A673 (cell line): ENCODE data around the gene PIGW. TPM values are rescaled to one million over a fixed set of nuclear protein-coding genes. Genes with fewer than 3 reads are reported as not detected.

ENCODE experiments used
- BruUV-seq: library from RNA; stranded (reverse); fragments of 400-500 nt; replicated peaks from 2 replicates; lab custom pipeline; 2021; lab: Mats Ljungman, UMichigan
- CTCF ChIA-PET: fragments of 300-600 bp; sonication (Branson Sonifier 250); formaldehyde crosslinking; loops from one replicate; lab custom pipeline; 2022; ENCODE audit warnings: antibody characterized with exemption; lab: Charles Lee
- POLR2A ChIA-PET: fragments of 300-600 bp; sonication (Branson Sonifier 250); formaldehyde crosslinking; loops from one replicate; lab custom pipeline; 2022; ENCODE audit warnings: antibody characterized with exemption; ENCODE audit not compliant: low non-redundant PET; lab: Charles Lee
- DNase-seq: peaks from one replicate; pipeline ENCODE4 v3.0.0-alpha.2; 2015; ENCODE audit warnings: low spot score
- H3K27ac ChIP-seq: fragments of 200-600 bp; sonication (generic); 2 replicates; pipeline ENCODE4 v1.5.1; 2016; ENCODE audit warnings: mixed run types, low read depth, mild to moderate bottlenecking, mixed read lengths, antibody characterized with exemption, low read length; ENCODE audit not compliant: poor library complexity, severe bottlenecking
- H3K27me3 ChIP-seq: fragments of 200-600 bp; sonication (generic); replicated peaks from 2 replicates; pipeline ENCODE4 v1.6.1; 2017; ENCODE audit warnings: mixed run types, low read depth, mild to moderate bottlenecking, mixed read lengths, antibody characterized with exemption, low read length; ENCODE audit not compliant: insufficient read depth, poor library complexity
- H3K36me3 ChIP-seq: fragments of 200-600 bp; sonication (generic); 2 replicates; pipeline ENCODE4 v1.6.1; 2016; ENCODE audit warnings: mixed run types, mild to moderate bottlenecking, mixed read lengths, antibody characterized with exemption, low read length; ENCODE audit not compliant: insufficient read depth, poor library complexity, severe bottlenecking
- H3K4me1 ChIP-seq: fragments of 200-600 bp; sonication (generic); 2 replicates; pipeline ENCODE4 v1.6.1; 2017; ENCODE audit warnings: mixed run types, mild to moderate bottlenecking, mixed read lengths, antibody characterized with exemption, low read length; ENCODE audit not compliant: insufficient read depth, poor library complexity, severe bottlenecking
- H3K4me3 ChIP-seq: fragments of 200-600 bp; sonication (generic); 2 replicates; pipeline ENCODE4 v1.5.1; 2016; ENCODE audit warnings: low read depth, mixed run types, mild to moderate bottlenecking, mixed read lengths, low read length; ENCODE audit not compliant: poor library complexity, severe bottlenecking
- H3K9me3 ChIP-seq: fragments of 200-600 bp; sonication (generic); 2 replicates; pipeline ENCODE4 v1.6.1; 2016; ENCODE audit warnings: mixed run types, low read depth, mild to moderate bottlenecking, mixed read lengths, antibody characterized with exemption, low read length; ENCODE audit not compliant: poor library complexity, severe bottlenecking
- EZH2 ChIP-seq: fragments of 200-600 bp; sonication (generic); IDR thresholded peaks from 2 replicates; pipeline ENCODE4 v1.6.1; 2017; ENCODE audit warnings: borderline replicate concordance, low read depth, mild to moderate bottlenecking, mixed read lengths, antibody characterized with exemption, low read length; ENCODE audit not compliant: poor library complexity, severe bottlenecking
- intact Hi-C: fragments of 100-400 bp; cut with micrococcal nuclease; formaldehyde crosslinking; loops from one replicate; pipeline ENCODE4 v1.10.0; 2022; ENCODE audit not compliant: unreplicated experiment
- total RNA-seq: library from RNA; stranded (reverse); gene quantifications from 2 replicates; pipeline ENCODE4 v1.2.3, GENCODE V29; 2021
- TF ChIP-seq, protein P1 (sequence below): fragments of 300-800, 200-600 bp; sonication (generic); conservative IDR thresholded peaks from 2 replicates; pipeline ENCODE4 v1.5.1; 2017; ENCODE audit warnings: low read depth, mild to moderate bottlenecking, antibody characterized with exemption, low read length, moderate library complexity, mixed read lengths

The PIGW gene
- total RNA-seq, 1 experiment from 2014 or later = 10.3 TPM

GRCh38 chr17:36501351-36501750 lies 33.4 kb upstream of the PIGW start:
- DNase-seq = no peak
- intact Hi-C loops = no loop called here
- H3K27me3 ChIP-seq = no peaks in the 10 kb centered on the region

GRCh38 chr17:36501963-36502362 lies 32.8 kb upstream of the PIGW start:
- no peaks in the 10 kb centered on the region for H3K36me3 ChIP-seq

More at GRCh38 chr17:36501351-36501750, 33.4 kb upstream of the PIGW start:
- H3K27ac ChIP-seq = no peak overlapping the region
- ChIA-PET CTCF (no interaction called here), POLR2A (no interaction called here)
- TF ChIP-seq, protein P1, sequence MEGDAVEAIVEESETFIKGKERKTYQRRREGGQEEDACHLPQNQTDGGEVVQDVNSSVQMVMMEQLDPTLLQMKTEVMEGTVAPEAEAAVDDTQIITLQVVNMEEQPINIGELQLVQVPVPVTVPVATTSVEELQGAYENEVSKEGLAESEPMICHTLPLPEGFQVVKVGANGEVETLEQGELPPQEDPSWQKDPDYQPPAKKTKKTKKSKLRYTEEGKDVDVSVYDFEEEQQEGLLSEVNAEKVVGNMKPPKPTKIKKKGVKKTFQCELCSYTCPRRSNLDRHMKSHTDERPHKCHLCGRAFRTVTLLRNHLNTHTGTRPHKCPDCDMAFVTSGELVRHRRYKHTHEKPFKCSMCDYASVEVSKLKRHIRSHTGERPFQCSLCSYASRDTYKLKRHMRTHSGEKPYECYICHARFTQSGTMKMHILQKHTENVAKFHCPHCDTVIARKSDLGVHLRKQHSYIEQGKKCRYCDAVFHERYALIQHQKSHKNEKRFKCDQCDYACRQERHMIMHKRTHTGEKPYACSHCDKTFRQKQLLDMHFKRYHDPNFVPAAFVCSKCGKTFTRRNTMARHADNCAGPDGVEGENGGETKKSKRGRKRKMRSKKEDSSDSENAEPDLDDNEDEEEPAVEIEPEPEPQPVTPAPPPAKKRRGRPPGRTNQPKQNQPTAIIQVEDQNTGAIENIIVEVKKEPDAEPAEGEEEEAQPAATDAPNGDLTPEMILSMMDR = no peak
- no peak for TF ChIP-seq EZH2
- H3K4me3 ChIP-seq = no peak overlapping the region
- H3K9me3 ChIP-seq = no peaks in the 10 kb centered on the region
- no TSS peak for BruUV-seq
- H3K36me3 ChIP-seq = no peaks in the 10 kb centered on the region
- H3K4me1 ChIP-seq = no peaks in the 10 kb centered on the region

GRCh38 chr17:36503456-36504155 lies 31.2 kb upstream of the PIGW start:
- ChIA-PET POLR2A (no interaction called here), CTCF (no interaction called here)
- Histone ChIP-seq H3K4me3 (no peak overlapping the region), H3K36me3 (no peaks in the 10 kb centered on the region), H3K4me1 (no peaks in the 10 kb centered on the region), H3K27me3 (no peaks in the 10 kb centered on the region), H3K9me3 (no peaks in the 10 kb centered on the region), H3K27ac (no peak overlapping the region)
- intact Hi-C loops = no loop called here
- no TSS peak for BruUV-seq
- DNase-seq = no peak
- TF ChIP-seq, protein P1 = no peak

More at GRCh38 chr17:36501963-36502362, 32.8 kb upstream of the PIGW start:
- CTCF ChIA-PET = no interaction called here
- H3K27ac ChIP-seq = no peak overlapping the region
- intact Hi-C loops = no loop called here
- POLR2A ChIA-PET = no interaction called here
- no peak for DNase-seq
- no peaks in the 10 kb centered on the region for H3K27me3 ChIP-seq
- no peaks in the 10 kb centered on the region for H3K9me3 ChIP-seq
- no TSS peak for BruUV-seq
- H3K4me3 ChIP-seq = no peak overlapping the region
- H3K4me1 ChIP-seq = no peaks in the 10 kb centered on the region
- TF ChIP-seq, protein P1 = no peak
- no peak for TF ChIP-seq EZH2
